ENCODE measurements around the gene PRR18.
A peak's percentile ranks its signal among the peaks of the same experiment; 100 is the strongest.
"Not testable (repeated sequence)": the region's sequence is repeated elsewhere in the genome, so short reads cannot be mapped to it uniquely, and the experiment has no call there.

Gene PRR18

GRCh38 chr6:166308033-166308768, at the start of gene PRR18:
Gene PRR18 (minus strand): TSS chr6:166308392. CDS start chr6:166308142, 250 bp downstream.
- DNase-seq (ENCODE audit: low read depth in 2 of 2), result no peak

GRCh38 chr6:166355552-166355951, 47.4 kb upstream of the PRR18 start:
- DNase-seq (ENCODE audit: low read depth in 2 of 2), result no peak

- DNase-seq (ENCODE audit: low read depth in 2 of 2), result no peak
Measured at GRCh38 chr6:166354965-166355364, 46.8 kb upstream of the PRR18 start.

- no peak for DNase-seq (ENCODE audit: low read depth in 2 of 2)
Measured at GRCh38 chr6:166354143-166354542, 46.0 kb upstream of the PRR18 start.

GRCh38 chr6:166353507-166353906, 45.3 kb upstream of the PRR18 start:
- DNase-seq (ENCODE audit: low read depth in 2 of 2), result no peak

- DNase-seq (ENCODE audit: low read depth in 2 of 2), result no peak
Measured at GRCh38 chr6:166352923-166353322, 44.7 kb upstream of the PRR18 start.

GRCh38 chr6:166351715-166352285, 43.6 kb upstream of the PRR18 start:
- no peak for DNase-seq (ENCODE audit: low read depth in 2 of 2)

GRCh38 chr6:166348305-166348949, 40.2 kb upstream of the PRR18 start:
- no peak for DNase-seq (ENCODE audit: low read depth in 2 of 2)

- DNase-seq (ENCODE audit: low read depth in 2 of 2), result no peak
Measured at GRCh38 chr6:166346965-166347364, 38.8 kb upstream of the PRR18 start.

GRCh38 chr6:166346449-166346848, 38.3 kb upstream of the PRR18 start:
- DNase-seq (ENCODE audit: low read depth in 2 of 2), result no peak

- DNase-seq (ENCODE audit: low read depth in 2 of 2), result not testable (repeated sequence)
Measured at GRCh38 chr6:166345672-166346071, 37.5 kb upstream of the PRR18 start.

- not testable (repeated sequence) for DNase-seq (ENCODE audit: low read depth in 2 of 2)
Measured at GRCh38 chr6:166344921-166345320, 36.7 kb upstream of the PRR18 start.

- no peak for DNase-seq (ENCODE audit: low read depth in 2 of 2)
Measured at GRCh38 chr6:166344240-166344639, 36.0 kb upstream of the PRR18 start.

- no peak for DNase-seq (ENCODE audit: low read depth in 2 of 2)
Measured at GRCh38 chr6:166343150-166343487, 34.9 kb upstream of the PRR18 start.

GRCh38 chr6:166342349-166343149, 34.4 kb upstream of the PRR18 start, which contains the start of gene SFT2D1:
Gene SFT2D1 (minus strand): TSS chr6:166342545. CDS start chr6:166342481, 64 bp downstream.
- peak; percentile 79 to 84 for DNase-seq (ENCODE audit: low read depth in 2 of 2)

GRCh38 chr6:166341977-166342348, 33.8 kb upstream of the PRR18 start:
- no peak for DNase-seq (ENCODE audit: low read depth in 2 of 2)

- no peak for DNase-seq (ENCODE audit: low read depth in 2 of 2)
Measured at GRCh38 chr6:166341464-166341863, 33.3 kb upstream of the PRR18 start.

GRCh38 chr6:166338854-166339253, 30.7 kb upstream of the PRR18 start:
- DNase-seq (ENCODE audit: low read depth in 2 of 2), result no peak

GRCh38 chr6:166336847-166337246, 28.7 kb upstream of the PRR18 start:
- DNase-seq (ENCODE audit: low read depth in 2 of 2), result no peak

- no peak for DNase-seq (ENCODE audit: low read depth in 2 of 2)
Measured at GRCh38 chr6:166335378-166336302, 27.4 kb upstream of the PRR18 start.

- DNase-seq (ENCODE audit: low read depth in 2 of 2), result no peak
Measured at GRCh38 chr6:166334878-166335277, 26.7 kb upstream of the PRR18 start.
